Measurements from ENCODE around the gene AKAP9.

Gene AKAP9

DNA sequence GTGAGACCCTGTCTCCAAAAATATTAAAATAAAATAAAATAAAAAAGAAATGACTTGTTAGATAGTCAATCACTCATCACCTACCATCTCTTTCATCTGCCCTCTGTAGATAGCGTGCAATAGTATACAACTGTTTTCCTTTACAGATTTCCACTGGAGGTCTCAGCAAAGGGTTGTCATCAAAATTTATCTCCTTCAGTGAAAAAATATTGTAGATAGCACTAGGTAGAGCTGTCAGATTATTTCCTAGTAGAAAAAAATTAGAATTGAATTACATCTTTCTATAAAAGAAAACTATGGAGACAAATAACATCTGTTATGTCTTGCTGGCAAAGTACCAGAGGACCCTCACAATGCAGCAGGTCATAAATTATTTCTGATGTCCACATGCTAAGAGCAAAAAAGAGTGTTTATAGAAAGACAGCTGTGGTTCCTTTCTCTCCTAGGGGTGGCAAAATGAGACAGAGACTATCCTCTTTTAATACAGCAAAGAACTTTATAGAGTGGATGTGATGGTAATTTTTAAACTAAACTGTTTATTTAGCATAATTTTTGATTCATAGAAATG lies 209.9 kb downstream of the AKAP9 start:
- DNase-seq (ENCODE audit: extremely low read depth, low read depth): no peak
- TF ChIP-seq, protein P1, sequence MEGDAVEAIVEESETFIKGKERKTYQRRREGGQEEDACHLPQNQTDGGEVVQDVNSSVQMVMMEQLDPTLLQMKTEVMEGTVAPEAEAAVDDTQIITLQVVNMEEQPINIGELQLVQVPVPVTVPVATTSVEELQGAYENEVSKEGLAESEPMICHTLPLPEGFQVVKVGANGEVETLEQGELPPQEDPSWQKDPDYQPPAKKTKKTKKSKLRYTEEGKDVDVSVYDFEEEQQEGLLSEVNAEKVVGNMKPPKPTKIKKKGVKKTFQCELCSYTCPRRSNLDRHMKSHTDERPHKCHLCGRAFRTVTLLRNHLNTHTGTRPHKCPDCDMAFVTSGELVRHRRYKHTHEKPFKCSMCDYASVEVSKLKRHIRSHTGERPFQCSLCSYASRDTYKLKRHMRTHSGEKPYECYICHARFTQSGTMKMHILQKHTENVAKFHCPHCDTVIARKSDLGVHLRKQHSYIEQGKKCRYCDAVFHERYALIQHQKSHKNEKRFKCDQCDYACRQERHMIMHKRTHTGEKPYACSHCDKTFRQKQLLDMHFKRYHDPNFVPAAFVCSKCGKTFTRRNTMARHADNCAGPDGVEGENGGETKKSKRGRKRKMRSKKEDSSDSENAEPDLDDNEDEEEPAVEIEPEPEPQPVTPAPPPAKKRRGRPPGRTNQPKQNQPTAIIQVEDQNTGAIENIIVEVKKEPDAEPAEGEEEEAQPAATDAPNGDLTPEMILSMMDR (IDR thresholded peaks at IDR 0.05; ENCODE audit: low read depth, low read length): no peak

- DNase-seq (ENCODE audit: extremely low read depth, low read depth): no peak
- TF ChIP-seq, protein P1 (IDR thresholded peaks at IDR 0.05; ENCODE audit: low read depth, low read length): no peak
Observed at GRCh38 chr7:92155108-92155739, 214.6 kb downstream of the AKAP9 start.

DNA sequence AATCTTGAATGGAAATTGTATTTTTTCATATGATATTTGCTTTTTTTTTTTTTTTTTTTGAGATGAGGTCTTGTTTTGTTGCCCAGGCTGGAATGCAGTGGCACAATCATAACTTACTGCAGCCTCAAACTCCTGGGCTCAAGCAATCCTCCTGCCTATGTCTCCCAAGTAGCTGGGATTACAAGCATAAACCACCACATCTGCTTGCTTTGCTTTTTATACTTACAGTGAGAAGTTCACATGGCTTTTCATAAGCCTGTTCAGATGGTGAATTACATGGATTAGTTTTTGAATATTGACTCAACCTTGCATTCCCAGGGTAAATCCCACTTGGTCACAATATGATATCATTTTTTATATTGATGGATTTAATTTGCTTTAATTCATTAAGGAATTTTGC lies 216.3 kb downstream of the AKAP9 start:
- DNase-seq (ENCODE audit: extremely low read depth, low read depth): no peak
- TF ChIP-seq, protein P1 (IDR thresholded peaks at IDR 0.05; ENCODE audit: low read depth, low read length): no peak

DNA sequence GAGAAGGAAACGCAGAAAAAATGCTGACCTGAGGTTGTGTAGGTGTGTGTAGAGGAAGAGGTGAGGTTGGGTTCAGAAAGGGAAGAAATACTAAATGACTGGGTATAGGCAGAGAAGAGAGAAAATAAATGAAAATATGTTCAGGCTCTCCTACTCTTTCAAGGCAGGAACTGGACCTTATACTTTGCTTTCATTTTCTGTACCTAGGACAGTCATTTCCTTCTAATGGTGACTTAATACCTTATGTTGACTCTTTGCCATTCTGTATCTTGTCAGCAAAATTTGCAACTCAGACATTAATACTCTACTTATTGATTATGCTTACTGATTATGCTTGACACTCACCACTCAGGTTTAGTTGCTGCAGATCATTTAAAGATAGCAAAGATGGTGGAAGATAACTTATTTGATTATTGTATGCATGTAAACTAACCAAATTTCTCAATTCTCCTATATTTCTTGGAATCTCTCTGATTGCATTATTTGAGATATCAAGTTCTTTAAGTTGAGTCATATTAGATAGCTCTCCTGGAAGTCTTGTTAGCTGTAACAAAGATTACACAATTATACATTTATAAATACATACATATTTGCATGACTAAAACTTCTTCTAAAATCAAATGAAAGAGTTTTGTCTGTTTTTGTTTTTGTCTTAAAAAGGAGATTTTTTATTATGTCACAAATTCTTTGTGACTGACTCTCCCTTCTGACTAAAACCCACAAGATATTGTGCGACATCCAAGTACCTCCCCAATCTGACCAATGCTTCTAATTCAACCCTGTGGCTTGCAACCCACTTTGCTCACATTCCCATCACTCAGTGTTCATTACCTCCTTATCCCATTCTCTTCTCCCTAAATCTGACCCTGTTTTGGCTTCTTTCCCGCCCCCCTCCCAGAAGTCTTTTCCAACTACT lies 218.3 kb downstream of the AKAP9 start:
- TF ChIP-seq, protein P1 (IDR thresholded peaks at IDR 0.05; ENCODE audit: low read depth, low read length): no peak
- DNase-seq (ENCODE audit: extremely low read depth, low read depth): peak; percentile 86
